Body of pancreas (tissue), 4 donors: ENCODE measurements around the gene ARNT2.

Experiments used
- CTCF ChIP-seq, 7 experiments: fragments of 450-650 bp in 4 of 7; fragments of 200-600 bp in 3 of 7; sonication (generic) in 3 of 7; IDR thresholded peaks; one replicate each; pipeline ENCODE4 v1.5.1; 2016 to 2019; ENCODE audit warnings: antibody characterized with exemption in 7 of 7
- POLR2A ChIP-seq, 3 donors: fragments of 450-650 bp; IDR thresholded peaks; one replicate each; pipeline ENCODE4 v1.6.1; 2016; ENCODE audit warnings: antibody characterized with exemption in 3 of 3, mild to moderate bottlenecking in 2 of 3

- TF ChIP-seq CTCF (IDR thresholded peaks at IDR 0.05) = no peak
- TF ChIP-seq POLR2A (IDR thresholded peaks at IDR 0.05) = no peak
These were observed 208.1 kb downstream of the ARNT2 start for GRCh38 chr15:80612118-80612823.
